DMS153 treated with DMSO at 0.1 percent for 48 hours (cell line): ENCODE data around the gene HPDL.
A peak's percentile ranks its signal among the peaks of the same experiment; 100 is the strongest.
"Not testable (repeated sequence)": the region's sequence is repeated elsewhere in the genome, so short reads cannot be mapped to it uniquely, and the experiment has no call there.

ENCODE experiments used
- DNase-seq: peaks from one replicate; lab custom pipeline; 2025; ENCODE audit not compliant: unreplicated experiment; lab: John Stamatoyannopoulos, UW

Gene HPDL

DNA sequence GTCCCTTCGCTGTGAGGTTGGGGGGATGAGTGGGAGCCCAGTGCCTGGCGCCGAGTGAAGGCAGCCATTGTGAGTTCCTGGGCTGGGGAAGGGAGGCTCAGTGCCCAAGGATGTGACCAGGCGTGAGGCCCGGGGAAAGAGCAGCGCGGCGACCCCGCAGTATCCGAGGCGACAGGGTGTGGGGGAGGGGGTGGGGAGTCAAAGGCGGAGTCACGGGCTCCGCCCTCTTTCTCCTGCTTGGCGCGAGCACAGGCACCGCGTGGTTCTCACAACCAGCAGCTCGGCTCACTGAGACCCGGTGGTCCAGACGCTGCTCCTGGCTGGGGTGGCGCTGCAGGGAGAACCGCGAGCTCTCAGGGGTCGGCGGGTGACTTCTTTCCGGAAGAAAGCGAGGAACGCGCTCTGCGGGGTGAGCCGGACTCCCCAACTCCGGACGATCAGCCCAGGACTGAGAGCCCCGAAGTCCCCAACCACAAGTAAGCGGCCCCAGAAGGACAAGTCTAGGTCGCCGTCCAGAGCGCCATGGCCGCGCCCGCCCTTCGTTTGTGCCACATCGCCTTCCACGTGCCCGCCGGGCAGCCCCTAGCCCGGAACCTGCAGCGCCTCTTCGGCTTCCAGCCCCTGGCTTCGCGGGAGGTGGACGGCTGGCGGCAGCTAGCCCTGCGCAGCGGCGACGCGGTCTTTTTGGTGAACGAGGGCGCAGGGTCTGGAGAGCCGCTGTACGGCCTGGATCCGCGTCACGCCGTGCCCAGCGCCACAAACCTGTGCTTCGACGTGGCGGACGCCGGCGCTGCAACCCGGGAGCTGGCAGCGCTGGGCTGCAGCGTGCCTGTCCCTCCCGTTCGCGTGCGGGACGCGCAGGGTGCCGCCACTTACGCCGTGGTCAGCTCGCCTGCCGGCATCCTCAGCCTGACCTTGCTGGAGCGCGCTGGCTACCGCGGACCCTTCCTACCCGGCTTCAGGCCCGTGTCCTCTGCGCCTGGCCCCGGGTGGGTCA is at the start of gene HPDL:
TSS of gene HPDL (plus strand) at position 269 of the 997 bp plus-strand sequence. CDS start at position 523, 254 bp downstream.
- peak; percentile 66 for DNase-seq

DNA sequence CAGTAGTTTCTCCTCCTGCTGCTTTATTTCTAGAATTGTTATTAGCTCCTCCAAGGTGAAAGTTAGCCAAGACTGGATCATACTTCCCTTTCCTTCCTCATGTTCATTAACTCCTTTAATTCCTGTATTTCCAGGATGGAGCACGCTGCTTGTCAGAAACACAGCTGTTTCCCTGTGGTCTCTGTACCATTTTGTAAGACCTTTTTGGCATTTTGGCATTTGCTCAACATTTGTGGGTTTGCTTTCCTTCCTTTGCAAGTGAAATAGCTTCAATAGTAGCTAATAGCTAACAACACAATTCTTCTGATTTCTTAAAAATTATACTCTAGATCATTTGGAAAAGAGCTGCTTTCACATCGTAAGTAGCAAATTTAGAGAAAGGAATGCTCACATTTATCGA is 44.3 kb upstream of the HPDL start:
- no peak for DNase-seq

DNA sequence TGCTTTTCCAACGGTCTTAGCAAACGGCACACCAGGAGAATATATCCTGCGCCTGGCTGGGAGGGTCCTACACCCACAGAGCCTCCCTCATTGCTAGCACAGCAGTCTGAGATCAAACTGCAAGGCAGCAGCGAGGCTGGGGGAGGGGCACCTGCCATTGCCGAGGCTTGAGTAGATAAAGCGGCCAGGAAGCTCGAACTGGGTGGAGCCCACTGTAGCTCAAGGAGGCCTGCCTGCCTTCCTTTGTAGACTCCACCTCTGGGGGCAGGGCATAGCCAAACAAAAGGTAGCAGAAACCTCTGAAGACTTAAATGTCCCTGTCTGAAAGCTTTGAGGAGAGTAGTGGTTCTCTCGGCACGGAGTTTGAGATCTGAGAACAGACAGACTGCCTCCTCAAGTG is 41.8 kb upstream of the HPDL start:
- DNase-seq = not testable (repeated sequence)

DNA sequence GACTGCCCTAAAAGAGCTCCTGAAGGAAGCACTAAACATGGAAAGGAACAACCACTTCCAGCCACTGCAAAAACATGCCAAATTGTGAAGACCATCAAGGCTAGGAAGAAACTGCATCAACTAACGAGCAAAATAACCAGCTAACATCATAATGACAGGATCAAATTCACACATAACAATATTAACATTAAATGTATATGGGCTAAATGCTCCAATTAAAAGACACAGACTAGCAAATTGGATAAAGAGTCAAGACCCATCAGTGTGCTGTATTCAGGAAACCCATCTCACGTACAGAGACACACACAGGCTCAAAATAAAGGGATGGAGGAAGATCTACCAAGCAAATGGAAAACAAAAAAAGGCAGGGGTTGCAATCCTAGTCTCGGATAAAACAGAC is 40.2 kb upstream of the HPDL start:
- DNase-seq = not testable (repeated sequence)

DNA sequence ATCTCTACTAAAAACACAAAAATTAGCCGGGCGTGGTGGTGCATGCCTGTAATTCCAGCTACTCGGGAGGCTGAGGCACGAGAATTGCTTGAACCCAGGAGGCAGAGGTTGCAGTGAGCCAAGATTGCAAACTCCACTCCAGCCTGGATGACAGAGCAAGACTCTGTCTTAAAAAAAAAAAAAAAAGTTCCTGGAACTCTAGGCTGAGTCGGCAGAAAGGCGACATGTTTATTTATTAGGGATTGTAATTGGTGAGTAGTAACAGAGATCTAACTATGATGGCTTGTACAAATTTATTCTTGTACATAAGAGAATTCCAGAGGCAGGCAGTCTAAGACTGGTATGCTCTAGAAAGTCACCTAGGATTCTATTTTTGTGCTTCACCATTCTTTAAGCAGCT is 35.7 kb upstream of the HPDL start:
- DNase-seq = not testable (repeated sequence)

DNA sequence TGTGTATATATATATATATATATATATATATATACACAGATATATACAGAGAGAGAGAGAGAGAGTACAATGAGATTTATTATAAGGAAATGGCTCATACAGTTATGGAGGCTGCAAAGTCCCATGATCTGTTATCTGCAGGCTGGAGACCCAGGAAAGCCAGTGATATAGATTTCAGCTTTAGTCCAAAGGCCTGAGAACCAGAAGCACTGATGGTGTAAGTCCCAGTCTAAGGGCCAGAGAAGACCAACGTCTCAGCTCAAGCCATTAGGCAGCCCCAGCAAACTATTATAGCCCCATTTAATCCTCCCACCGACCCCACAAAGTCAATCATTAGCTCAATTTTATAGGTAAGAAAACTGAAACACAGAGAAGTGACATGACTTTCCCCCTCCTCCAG is 35.0 kb upstream of the HPDL start:
- DNase-seq = no peak

DNA sequence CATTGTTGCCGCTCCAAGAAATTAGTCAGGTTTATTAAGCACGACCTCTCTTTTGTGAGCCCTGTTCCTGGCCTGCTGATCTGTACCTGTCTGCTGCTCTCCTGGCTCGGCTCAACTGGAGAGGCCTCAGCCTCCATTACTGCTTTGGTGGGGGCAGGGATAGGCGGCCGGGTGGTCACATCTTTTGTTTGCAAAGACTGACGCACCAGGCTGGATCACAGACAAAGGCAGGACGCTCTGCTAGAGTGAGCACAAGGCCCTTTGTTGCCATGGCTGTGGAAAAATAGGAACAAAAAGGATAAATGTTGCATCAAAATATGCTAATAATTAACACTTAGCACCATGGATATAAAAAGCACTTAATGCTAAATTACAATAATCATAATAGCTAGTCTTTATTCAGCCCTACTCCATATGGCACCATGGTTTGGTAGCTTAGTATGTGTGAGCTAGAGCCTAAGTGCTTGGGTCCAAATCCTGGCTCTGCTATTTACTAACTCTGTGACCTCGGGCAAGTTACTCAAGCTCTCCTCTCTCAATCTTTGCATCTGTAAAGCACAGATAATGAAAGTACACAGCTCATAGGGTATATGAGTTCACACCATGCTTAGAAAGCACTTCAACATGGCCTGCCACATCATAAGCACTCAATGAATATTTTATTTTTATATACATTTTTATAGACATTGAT is 28.9 kb upstream of the HPDL start:
- DNase-seq = no peak

DNA sequence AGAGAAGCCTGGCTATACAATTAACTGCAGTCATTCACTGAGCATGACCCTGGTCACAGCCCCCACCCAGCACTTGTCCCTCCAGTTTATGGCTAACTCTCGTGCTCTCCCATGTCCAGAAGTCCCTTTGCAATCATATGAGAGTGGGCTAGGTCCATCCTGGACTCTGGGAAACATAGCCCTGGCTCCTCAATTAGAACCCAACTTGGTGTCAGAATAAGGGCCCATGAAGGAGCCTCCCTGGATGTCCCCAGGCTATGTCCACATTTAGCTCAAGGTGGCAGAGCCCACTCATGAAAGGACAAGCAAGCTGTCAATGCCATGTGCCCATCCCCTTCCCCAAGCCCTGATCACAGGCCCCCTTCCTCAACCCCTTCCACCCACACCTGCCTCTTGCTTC is 27.4 kb upstream of the HPDL start:
- no peak for DNase-seq

DNA sequence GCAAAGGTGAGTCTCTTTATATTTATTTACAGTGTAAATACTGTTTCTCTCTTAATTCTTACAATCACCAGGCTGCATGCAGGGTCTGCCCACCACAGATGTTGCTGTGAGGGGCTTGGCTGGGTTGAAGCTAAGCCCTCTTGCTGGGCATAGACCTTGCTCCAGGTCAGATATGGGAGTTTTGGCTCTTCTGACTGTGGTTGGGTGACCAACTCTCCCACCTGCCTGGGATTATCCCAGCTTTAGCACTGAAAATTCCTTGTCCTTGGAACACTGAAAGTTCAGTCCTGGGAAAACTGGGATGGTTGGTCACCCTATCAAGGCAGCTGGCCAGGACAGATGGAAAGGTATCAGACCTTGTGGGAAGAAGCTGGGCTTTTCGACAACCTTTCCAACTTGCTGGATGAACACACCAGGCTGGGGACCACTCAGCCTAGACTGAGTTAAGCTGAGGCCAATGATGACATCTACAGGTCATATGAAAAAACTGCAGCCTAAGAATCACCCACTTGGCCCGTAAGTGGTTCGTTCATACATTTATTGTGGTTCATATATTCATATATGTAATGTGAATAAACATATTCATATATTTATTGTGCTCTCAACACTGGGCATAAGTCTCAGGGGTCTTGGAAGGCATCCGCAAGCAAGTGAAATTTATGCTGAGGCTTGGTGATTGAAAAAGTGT is 26.6 kb upstream of the HPDL start:
- DNase-seq = peak; percentile 81

DNA sequence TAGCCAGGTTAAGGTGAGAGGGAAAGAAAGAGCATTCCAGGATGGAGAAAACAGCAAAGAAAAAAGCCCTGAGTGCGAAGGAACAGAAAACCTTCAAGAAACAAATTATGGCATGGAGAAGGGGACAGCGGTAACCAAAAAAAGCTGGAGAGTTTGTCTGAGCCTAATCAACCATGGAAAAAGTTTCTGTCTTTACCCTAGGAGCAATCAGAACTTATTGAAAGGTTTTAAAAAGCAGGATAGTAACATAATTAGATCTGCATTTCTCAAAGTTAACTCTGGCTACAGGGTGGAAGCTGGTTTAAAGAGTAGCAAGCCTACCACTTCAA is 26.1 kb upstream of the HPDL start:
- no peak for DNase-seq

DNA sequence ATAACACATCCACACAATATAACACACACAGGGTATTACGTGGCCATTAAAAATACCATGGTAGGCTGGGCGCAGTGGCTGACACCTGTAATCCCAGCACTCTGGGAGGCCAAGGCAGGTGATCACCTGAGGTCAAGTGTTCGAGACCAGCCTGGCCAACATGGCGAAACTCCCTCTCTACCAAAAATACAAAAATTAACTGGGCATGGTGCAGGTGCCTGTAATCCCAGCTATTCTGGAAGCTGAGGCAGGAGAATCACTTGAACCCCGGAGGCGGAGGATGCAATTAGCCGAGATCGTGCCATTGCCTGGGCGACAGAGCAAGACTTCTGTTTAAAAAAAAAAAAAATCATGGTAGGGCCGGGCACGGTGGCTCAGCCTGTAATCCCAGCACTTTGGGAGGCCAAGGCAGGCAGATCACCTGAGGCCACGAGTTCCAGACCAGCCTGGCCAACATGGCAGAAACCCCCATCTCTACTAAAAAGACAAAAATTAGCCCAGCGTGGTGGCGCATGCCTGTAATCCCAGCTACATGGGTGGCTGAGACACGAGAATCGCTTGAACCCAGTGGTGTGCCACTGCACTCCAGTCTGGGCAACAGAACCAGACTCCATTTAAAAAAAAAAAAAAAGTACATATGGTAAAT is 24.1 kb upstream of the HPDL start:
- no peak for DNase-seq

DNA sequence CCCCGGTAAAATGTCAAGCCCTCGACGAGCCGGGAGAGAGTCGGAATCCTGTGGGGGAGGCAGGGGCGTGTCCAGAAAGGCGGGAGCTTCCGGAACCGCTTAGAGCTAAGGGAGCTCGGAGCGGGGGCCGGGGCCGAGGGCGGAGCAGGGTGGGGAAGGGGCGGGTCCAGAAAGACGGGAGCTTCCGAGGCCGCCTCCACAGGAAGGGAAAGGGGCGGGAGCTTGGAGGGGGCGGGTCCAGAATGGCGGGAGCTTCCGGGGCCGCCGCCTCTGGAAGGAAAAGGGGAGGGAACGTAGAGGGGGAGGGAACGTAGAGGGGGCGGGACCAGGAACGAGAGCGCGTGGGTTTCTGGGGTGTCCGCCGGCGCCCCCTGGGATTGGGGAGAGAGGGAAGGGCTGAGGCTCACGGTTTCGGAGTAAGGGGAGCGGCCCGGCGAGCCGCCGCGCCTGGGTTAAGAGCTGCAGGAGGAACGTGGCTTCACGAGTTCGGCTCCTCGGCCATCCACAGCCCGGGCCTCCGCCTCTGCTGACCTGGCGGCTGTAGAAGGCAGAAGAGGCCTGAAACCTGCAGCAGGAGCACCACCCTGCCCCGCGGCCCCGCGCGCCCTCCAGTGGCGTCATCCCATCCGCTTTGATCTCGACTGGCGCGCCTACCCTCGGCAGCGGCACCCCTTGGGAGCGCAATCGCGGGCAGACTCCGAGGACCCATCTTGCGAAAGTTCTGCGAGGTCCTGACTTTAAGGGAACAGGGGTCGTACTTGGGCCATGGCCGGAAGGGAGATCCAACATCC is 23.0 kb upstream of the HPDL start:
- DNase-seq = peak; percentile 99

DNA sequence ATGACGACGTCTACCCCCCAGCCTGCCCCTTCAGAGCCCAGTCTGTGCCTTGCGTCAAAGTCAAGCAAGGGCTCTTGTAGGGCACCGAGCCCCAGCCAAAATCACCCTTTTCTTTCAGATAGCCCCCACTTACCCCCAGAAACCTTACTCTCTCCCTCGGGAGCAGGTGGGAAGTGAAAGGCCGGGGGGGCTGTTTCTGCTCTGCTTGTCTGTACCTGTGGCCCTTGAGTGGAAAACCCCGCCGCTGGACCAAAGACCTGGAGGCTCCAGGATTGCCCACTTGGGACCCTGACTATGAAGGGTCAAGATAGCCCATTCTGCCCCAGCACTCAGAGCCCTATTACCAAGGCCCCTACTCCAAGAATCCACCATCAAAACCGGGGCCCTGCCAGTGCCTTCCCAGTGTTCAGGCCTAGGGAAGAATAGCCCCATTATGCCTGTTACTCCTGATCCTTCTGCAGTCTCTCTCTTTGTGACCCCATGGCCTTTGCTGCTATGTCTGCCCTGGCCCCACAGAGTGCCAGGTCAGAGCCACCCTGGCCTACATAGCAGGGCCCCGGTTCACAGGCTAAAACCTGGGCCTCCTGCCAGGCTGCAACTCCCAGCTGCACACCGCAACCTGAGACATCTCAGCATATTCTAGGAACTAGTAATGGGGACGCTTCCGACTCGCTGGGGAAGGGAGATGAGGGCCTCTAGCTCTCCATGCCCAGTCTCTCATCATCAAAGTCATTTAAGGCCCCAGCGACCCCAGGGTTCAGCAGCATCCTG is 22.2 kb upstream of the HPDL start:
- peak; percentile 46 for DNase-seq

DNA sequence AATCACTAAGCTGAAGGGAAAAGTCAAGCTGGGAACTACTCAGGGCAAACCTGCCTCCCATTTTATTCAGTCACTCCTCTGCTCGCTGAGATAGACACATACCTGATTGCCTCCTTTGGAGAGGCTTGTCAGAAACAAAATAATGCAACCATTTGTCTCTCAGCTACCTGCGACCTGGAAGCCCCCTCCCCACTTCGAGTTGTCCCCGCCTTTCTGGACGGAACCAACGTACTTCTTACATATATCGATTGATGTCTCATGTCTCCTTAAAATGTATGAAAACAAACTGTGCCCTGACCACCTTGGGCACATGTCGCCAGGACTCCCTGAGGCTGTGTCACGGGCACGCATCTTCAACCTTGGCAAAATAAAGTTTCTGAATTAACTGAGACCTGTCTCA is 21.5 kb upstream of the HPDL start:
- no peak for DNase-seq

DNA sequence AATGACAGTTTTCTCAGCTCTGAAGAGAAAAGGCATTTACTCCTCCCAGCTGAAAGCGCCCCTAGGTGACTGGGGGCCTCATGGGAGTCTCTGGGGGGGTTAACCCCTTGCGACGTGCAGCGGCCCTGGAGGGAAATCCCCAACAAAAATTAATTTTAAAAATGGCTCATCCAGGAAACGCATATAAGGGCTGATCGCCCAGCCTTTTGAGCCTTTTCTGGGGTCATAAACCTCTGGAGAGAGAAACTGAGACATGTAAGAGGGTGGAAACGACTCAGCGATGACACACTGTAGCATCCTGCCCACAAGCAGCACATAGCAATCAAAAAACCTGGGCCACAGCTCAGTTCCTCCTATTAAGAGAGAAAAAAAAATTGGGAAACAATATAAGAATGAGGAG is 20.4 kb upstream of the HPDL start:
- no peak for DNase-seq

DNA sequence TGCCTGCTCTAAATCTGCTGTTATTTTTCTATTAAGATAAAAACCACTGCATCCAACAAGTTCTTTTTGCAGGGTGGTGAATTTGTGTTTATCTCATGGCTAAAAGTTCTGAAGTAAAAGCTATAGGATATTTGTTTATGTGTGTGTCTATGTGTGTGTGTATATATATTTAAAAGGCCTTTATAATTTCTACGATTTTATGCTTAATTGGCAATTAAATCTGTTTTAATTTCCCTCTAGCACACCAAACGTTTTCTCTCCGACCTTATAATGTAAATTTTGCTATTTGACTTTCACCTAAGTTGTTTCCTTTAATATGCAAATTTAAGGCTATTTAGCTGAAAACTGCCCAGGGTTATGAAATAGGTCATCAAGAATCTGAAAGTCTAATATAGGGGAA is 19.8 kb upstream of the HPDL start:
- no peak for DNase-seq

DNA sequence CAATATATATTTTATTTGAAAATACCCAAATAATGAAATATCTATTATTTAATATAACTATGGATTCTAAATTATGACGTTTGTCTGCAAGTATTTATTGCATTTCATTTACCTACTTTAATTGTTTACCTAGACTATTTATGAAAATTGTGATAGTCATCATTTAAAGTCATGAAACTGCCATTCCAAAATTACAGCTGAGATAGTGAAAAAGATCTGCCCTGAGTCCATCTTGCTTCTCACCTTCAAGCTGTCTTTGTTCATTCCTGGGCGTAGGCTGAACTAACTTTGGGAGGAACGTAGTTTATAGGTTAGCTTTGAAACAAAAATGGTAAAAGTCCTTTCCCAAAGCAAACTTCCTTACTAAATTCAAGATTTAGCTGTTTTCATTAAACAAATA is 12.4 kb upstream of the HPDL start:
- no peak for DNase-seq

DNA sequence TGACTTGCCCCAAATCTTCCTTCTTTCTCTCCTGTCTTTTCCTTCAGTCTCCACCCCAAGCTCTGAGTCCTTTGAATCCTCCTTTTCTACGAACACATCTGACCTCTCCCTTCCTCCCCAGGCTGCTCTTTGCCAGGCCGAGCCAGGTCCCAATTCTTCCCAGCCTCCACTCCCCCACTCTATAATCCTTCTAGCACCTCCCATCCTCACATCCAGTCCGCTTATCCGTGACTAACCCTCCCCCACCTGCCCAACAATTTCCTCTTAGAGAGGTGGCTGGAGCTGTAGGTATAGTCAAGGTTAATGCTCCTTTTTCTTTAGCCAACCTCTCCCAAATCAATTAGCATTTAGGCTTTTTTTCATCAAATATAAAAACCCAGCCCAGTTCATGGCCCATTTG is 9.5 kb upstream of the HPDL start:
- no peak for DNase-seq

DNA sequence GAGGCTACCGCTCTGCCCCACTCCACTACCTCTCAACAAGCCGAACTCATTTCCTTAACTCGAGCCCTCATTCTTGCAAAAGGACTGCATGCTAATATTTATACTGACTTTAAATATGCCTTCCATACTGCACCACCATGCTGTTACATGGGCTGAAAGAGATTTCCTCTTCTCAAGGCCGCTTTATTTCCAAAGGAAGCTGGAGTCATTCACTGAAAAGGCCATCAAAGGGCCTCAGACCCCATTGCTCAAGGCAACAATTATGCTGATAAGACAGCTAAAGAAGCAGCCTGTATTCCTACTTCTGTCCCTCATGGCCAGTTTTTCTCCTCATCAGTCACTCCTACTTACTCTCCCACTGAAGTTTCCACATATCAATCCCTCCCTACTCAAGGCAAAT is 6.9 kb upstream of the HPDL start:
- DNase-seq = no peak

DNA sequence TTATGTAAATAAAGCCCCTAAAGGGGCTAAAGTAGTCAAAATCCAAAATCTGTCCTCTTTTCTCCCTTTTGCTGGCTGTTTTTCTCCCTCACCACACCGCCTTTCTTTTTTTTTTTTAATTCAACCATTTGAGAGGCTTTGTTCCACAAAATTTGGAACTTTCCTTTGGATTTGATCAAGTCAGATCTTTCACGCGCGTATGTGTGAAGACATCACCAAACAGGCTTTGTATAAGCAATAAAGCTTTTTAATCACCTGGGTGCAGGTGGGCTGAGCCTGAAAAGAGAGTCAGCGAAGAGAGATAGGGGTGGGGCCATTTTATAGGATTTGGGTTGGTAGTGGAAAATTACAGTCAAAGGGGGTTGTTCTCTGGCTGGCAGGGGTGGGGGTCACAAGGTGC is 5.3 kb upstream of the HPDL start:
- no peak for DNase-seq
